GM19240 (cell line): Measurements from ENCODE around the gene GBP7.

ENCODE experiments used
- DNase-seq: peaks from one replicate; pipeline ENCODE4 v3.0.0; 2011; ENCODE audit warnings: low spot score; ENCODE audit not compliant: insufficient read length

Gene GBP7

DNA sequence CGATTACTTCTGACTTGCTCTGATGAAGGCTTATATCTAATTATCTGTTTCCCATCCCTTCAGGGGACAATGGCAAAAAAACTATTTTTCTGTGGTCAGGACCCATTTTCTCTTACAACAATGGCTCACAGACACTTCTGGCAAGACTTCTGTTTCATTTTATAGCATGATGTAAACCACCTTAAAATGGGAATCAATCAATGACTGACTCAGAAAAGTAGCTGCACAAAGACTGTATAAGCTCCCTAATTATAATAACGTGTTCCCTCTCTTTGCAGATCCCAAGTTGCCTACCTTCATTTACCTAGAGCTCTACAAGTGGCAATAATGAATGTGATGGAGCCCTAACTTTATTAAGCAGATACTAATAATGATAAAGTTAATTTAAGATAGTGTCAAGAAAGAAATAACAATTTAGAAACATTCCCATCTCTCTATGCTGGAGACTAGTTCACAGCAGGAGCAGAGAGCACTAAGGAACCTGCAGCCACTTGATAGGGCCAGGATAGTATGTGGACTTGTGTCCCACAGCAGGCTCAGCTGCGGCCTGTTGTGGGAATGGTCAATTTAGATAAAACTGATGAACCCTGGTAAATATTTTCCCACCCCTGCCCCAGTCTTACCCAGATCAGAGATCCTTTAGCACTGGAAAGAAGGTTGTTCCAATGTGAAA is 50.4 kb downstream of the GBP7 start:
- DNase-seq, result no peak

DNA sequence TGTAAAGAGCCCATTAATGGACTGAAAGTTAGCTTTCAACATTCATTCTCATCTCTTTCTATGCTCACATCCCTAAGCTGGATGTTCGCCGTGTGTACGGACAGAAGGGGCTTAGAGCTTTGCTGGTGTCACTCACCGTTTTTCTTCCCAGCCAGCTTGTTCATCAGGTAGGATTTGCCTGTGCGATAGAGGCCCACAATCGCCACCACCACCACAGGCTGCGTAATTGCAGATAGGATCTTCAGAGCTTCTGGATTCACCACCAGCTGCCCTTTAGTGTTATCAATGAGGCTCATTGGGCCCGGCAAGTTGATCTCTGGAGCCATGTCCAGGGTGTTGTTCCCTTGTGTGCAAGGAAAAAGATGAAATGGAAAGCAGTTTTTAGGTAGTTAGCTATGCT is 54.2 kb downstream of the GBP7 start:
- DNase-seq, result no peak

DNA sequence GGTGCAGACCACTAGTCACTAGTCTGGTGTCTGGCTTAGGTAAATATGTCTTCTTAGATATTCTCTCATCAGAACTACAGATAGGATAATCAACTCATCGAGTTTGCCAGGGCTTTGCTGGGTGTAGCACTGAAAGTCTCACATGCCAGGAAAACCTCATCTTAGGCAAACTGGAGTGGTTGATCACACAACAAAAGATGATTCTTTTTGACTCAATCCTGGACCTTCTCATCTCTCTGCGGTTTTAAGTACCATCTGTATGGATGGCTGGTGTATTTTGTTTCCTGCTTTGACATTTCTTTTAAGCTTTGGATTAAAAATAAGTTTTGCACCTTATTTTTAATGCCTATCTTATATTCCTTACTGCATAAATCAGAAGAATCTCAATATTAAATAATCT is 61.1 kb downstream of the GBP7 start:
- DNase-seq, result no peak

DNA sequence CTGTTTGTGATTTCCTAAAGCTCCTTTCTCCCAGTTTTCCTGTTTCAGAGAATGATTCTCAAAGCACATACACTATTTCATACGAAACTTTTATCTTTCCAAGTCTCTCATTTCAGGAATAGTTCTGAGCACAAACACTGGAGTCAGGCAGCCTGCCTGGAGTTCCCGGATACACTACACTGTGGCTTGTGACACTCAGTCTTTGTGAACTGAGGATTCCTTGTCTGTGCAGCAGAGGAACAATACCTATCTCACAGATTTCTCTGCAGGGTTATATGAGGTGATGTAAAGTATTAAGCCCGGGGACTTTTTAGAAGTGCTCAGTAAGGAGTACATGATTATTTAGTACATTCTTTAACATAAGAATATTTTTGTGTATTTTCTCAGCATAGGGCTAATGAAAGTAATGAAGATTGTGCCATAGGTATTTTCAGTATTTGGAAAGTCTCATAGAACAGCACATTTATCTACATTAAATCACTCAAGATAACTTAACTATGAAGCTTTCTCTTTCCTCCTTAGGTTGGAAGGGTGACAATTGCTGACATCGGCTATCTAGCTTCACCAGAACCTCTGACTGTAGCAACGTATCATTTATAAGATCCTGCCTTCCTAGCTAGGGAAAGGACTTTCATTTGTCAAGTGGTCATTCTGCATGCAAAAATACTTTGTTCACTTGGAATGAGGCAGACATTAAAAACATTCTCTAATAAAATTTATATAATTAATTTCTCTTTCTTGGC is 62.8 kb downstream of the GBP7 start:
- DNase-seq, result no peak

DNA sequence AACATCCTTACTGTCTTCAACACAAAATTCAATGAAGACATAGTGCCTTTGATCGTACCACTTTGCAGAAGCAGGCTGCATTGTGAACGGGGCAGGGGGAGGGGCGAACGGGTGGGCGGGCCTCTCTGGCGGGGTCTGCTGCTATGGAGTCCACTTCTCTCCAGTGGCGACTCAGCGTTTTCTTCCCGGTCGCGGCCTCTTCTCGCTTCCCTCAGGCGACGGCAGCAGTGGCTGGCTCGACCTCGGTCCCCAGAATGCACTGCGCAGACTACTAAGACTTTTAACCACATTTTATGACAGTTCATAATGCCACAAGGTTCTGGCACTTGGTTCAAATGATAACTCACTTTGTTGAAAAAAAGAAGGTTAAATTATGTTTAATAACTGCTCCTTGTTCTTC is 71.1 kb downstream of the GBP7 start:
- DNase-seq, result no peak

DNA sequence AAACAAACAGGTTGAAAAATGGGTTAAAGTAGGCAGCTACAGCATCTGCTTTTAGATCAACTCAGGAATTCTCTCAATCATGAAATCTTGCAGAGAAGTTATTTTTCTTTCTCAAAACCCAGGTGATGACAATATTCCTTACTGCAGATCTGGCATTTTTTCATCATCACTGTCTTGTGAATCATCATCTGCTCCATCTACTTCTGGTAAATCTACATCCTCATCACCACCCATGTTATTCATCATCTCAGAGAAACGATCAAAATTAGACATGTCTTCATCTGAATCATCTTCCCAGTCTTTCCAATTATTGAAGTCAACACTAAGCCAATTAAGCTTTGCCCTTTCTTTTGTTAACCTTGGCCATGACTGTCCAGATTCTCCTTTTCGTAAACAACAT is 71.7 kb downstream of the GBP7 start:
- no peak for DNase-seq

DNA sequence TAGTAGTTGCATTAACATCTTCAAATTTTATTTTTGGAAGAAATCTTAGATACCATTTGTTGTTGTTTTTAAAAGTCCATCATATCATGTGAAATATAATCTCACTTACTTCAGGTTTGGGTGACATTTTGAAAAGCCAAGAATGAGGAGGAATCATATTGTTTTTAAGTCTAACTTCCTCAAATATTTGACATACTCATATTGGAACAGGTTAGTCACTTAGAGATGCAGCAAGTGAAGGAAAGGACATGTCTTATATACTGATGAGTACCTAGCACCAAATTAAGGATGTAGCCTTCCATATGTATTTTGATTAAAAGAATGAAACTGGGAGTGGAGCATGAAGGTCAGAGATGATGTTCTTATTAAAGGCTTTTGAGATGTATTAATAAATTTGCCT is 73.8 kb downstream of the GBP7 start:
- DNase-seq, result no peak

DNA sequence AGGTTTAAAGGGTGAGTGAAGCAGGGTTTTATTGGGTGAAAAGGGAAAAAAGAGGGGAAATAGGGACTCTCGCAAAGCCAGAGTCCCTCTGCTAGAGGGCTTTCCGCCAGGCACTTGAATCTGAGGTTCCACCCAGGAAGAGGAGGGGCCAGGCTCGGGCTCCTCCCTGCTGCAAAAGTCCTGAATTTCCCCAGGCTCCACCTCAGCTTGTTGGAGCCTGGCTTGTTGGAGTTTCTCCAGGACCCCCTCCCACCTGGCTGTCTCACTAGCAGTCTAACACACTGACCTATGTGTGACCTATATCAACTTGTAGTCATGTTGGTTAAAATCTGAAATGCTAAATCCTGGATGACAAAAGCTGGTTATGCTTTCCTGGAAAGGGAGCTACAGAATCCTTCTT is 75.4 kb downstream of the GBP7 start:
- no peak for DNase-seq

DNA sequence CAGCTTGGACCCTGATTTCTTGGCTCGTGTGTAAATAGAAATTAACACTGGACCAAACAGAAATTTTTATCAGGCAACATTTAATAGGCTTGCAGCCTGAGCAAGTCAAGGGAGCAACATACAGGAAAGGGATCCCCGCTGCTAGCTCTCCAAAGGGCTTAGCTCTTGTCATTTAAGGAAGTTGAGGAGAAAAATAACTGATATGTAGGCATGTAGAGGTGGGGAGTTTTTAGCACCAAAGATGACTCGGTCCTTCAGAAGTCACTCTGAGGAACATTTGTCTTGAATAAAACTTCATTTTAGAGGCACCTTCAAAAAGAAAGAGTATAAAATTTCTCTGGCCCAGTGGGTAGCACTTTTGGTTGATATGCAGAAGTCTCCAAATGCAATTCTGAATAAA is 76.9 kb downstream of the GBP7 start:
- no peak for DNase-seq

DNA sequence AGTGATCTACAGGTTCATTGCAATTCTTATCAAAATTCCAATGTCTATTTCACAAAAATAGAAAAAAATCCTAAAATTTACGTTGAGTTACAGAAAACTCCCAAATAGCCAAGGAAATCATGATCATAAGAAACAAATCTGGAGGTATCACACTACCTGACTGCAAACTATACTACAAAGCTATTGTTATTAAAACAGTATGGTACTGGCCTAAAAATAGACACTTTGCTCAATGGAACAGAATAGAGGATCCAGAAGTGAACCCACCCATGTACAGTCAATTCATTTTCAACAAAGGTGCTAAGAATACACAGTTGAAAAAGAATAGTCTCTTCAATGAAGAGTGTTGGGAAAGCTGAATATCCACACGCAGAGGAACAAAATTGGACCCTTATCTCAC is 80.1 kb downstream of the GBP7 start:
- no peak for DNase-seq

DNA sequence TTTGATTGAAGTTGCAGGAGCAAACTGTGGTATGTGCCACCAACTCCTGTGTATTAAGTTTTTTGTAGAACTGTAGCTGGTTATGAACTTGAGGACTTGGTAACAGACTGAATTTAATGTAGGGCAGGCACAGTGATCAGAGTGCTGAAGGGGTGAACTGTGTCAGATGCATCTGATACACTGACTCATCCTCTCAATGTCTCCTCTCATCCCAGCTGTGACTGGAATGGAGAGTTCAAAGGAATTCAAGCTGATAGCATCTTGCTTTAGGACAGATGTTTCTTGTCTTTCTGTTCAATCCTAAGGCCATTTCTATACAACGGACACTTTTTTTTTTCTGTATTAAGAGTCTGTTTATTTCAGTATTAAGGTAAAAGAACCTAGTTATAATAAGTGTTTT is 85.8 kb downstream of the GBP7 start:
- DNase-seq, result no peak

DNA sequence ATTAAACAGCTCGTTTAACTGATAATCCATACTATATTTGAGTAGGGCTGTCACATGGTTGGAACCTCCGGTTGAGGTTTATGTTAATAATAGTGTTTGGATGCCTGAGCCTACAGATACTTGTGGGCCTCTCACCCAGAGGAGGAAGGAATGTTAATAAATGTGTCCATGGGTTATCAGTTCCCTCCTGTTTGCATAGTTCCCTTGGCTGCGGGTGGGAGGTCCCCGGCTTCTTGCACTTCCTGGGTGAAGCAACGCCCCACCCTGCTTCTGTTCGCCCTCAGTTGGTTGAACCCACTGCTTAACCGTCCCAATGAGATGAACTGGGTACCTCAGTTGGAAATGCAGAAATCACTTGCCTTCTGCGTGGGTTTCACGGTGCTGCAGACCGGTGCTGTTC is 87.2 kb downstream of the GBP7 start:
- no peak for DNase-seq

DNA sequence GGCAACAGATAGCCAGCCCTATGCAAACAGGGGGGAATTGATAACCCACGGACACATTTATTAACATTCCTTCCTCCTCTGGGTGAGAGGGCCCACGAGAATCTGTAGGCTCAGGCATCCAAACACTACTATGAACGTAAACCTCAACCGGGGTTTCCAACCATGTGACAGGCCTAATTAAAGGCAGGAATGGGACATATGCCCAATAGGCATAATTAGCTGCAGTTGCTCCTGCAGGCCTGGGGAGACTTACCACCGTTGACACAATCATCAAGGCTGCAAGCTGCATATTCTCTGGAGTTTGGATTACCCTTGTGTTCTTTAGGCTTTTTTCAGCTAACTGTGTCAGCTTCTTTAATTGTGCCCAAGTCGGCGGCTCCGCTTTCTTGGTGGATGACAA is 88.6 kb downstream of the GBP7 start:
- DNase-seq, result no peak

DNA sequence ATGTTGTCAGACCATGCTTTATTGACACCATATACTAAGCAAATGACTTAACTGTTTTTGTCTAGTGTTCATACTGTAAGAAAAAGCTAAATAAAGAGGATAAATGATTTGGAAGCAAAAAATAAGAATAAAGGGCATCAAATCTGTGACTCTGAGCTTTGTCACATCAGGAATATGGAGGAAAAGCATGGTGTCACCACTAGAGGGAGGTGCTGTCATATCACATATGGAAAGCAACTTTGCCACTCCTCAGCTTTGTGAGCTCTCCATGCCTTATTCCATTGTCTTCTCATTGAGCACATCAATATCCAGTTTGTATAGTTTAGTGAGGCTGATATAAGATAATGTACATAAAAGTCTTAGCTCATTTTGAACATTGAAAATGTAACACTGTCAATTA is 90.0 kb downstream of the GBP7 start:
- peak; percentile 23 for DNase-seq
